ENCODE measurements around the gene PLB1.

Gene PLB1

GRCh38 chr2:28594332-28595108 lies 98.7 kb downstream of the PLB1 start:
- DNase-seq: peak; percentile 76

GRCh38 chr2:28595323-28595722 lies 99.5 kb downstream of the PLB1 start:
- no peak for DNase-seq

GRCh38 chr2:28598484-28598883 lies 102.6 kb downstream of the PLB1 start:
- no peak for DNase-seq

GRCh38 chr2:28600181-28600580 lies 104.3 kb downstream of the PLB1 start:
- DNase-seq: no peak

GRCh38 chr2:28601616-28602015 lies 105.8 kb downstream of the PLB1 start:
- no peak for DNase-seq

- no peak for DNase-seq
Measured at GRCh38 chr2:28602136-28602660, 106.3 kb downstream of the PLB1 start.

GRCh38 chr2:28602751-28603639 lies 107.1 kb downstream of the PLB1 start:
- DNase-seq: no peak

GRCh38 chr2:28603821-28604220 lies 108.0 kb downstream of the PLB1 start:
- DNase-seq: no peak

- no peak for DNase-seq
Measured at GRCh38 chr2:28604284-28604843, 108.5 kb downstream of the PLB1 start.

- peak; percentile 80 for DNase-seq
Measured at GRCh38 chr2:28606986-28607441, 111.2 kb downstream of the PLB1 start.

- DNase-seq: no peak
Measured at GRCh38 chr2:28607730-28608499, 112.1 kb downstream of the PLB1 start.

- no peak for DNase-seq
Measured at GRCh38 chr2:28608500-28609424, 112.9 kb downstream of the PLB1 start.

- peak; percentile 87 for DNase-seq
Measured at GRCh38 chr2:28610583-28611201, 114.8 kb downstream of the PLB1 start.

- no peak for DNase-seq
Measured at GRCh38 chr2:28612131-28612812, 116.4 kb downstream of the PLB1 start.

GRCh38 chr2:28613186-28613585 lies 117.3 kb downstream of the PLB1 start:
- no peak for DNase-seq

GRCh38 chr2:28613633-28614501 lies 118.0 kb downstream of the PLB1 start:
- DNase-seq: peak; percentile 69

GRCh38 chr2:28615706-28616105 lies 119.8 kb downstream of the PLB1 start:
- DNase-seq: no peak

GRCh38 chr2:28616396-28616999 lies 120.6 kb downstream of the PLB1 start:
- peak; percentile 87 for DNase-seq
